Nephron (organoid): ENCODE measurements around the gene MEGF8.
A peak's percentile ranks its signal among the peaks of the same experiment; 100 is the strongest.

ENCODE experiments used
- H3K27ac Mint-ChIP-seq, 3 experiments: 2 replicates each; pipeline ENCODE4 v1.8.0; 2020; ENCODE audit warnings: mixed read lengths in 3 of 3, mild to moderate bottlenecking in 2 of 3, moderate library complexity in 1 of 3
- H3K27me3 Mint-ChIP-seq: 2 replicates; pipeline ENCODE4 v1.8.0; 2021; ENCODE audit warnings: low read depth, mild to moderate bottlenecking, moderate library complexity, mixed read lengths
- H3K36me3 Mint-ChIP-seq: 2 replicates; pipeline ENCODE4 v1.8.0; 2020; ENCODE audit warnings: low read depth, mixed read lengths
- H3K4me1 Mint-ChIP-seq: 2 replicates; pipeline ENCODE4 v1.8.0; 2020; ENCODE audit warnings: mixed read lengths
- H3K4me3 Mint-ChIP-seq, 3 experiments: 2 replicates each; pipeline ENCODE4 v1.8.0; 2020; ENCODE audit warnings: mild to moderate bottlenecking in 3 of 3, mixed read lengths in 3 of 3, moderate library complexity in 2 of 3
- H3K9me3 Mint-ChIP-seq: 2 replicates; pipeline ENCODE4 v1.8.0; 2020; ENCODE audit warnings: mixed read lengths
- CTCF ChIP-seq, 3 experiments: fragments of 200-600 bp; sonication (generic); IDR thresholded peaks; one replicate each; pipeline ENCODE4 v1.5.0; 2021; ENCODE audit warnings: antibody characterized with exemption in 3 of 3; ENCODE audit not compliant: unreplicated experiment in 3 of 3

Gene MEGF8

GRCh38 chr19:42419309-42419708 lies 93.9 kb downstream of the MEGF8 start:
- Mint-ChIP-seq H3K4me1 (peaks cover 25% of the 10 kb centered on the region), H3K9me3 (no peaks in the 10 kb centered on the region), H3K27ac (no peak overlapping the region), H3K36me3 (peaks cover 3% of the 10 kb centered on the region), H3K4me3 (no peak overlapping the region), H3K27me3 (no peaks in the 10 kb centered on the region)
- TF ChIP-seq CTCF (IDR thresholded peaks at IDR 0.05; ENCODE audit: unreplicated experiment in 3 of 3) = no peak

DNA sequence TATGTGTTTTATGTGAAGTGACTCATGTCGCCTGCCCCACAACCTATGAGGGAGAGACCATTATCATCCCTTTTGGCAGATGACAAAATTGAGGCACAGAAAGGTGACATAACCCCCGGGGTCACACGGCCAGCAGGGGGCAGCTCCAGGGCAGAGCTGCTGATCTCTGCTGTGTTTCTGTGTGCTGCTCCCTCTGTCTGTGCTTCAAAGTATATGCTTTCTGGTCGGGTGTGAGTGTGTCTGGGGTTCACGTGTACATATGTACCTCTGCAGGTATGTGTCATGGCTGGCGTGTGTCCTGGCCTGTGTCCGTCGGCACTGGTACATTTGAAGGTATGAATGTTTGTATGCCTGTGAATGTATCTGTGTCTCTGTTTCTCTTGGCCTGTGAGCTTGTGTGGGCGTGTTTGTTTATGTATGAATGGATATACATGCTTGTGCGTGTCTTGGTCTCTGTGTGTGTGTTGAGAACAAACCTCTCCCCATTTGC lies 94.7 kb downstream of the MEGF8 start:
- Mint-ChIP-seq H3K9me3 (no peaks in the 10 kb centered on the region), H3K27me3 (no peaks in the 10 kb centered on the region), H3K4me3 (peak overlapping the region; percentile 40 to 54 (median 43)), H3K4me1 (peaks cover 25% of the 10 kb centered on the region), H3K27ac (no peak overlapping the region), H3K36me3 (no peaks in the 10 kb centered on the region)
- TF ChIP-seq CTCF (IDR thresholded peaks at IDR 0.05; ENCODE audit: unreplicated experiment in 3 of 3) = peak; percentile 10 to 39 (median 14)

- Mint-ChIP-seq H3K4me3 (peak overlapping the region; percentile 90 to 96 (median 92)), H3K27me3 (no peaks in the 10 kb centered on the region), H3K9me3 (no peaks in the 10 kb centered on the region), H3K36me3 (no peaks in the 10 kb centered on the region), H3K27ac (no peak overlapping the region), H3K4me1 (peaks cover 25% of the 10 kb centered on the region)
- no peak for TF ChIP-seq CTCF (IDR thresholded peaks at IDR 0.05; ENCODE audit: unreplicated experiment in 3 of 3)
Measured at GRCh38 chr19:42421101-42421500, 95.7 kb downstream of the MEGF8 start.

- Mint-ChIP-seq H3K4me1 (peaks cover 26% of the 10 kb centered on the region), H3K36me3 (no peaks in the 10 kb centered on the region), H3K9me3 (no peaks in the 10 kb centered on the region), H3K4me3 (peak overlapping the region; percentile 90 to 96 (median 92)), H3K27ac (no peak overlapping the region), H3K27me3 (no peaks in the 10 kb centered on the region)
- no peak for TF ChIP-seq CTCF (IDR thresholded peaks at IDR 0.05; ENCODE audit: unreplicated experiment in 3 of 3)
Measured at GRCh38 chr19:42421591-42422031, 96.2 kb downstream of the MEGF8 start.

GRCh38 chr19:42422092-42422900 lies 96.9 kb downstream of the MEGF8 start:
- no peaks in the 10 kb centered on the region for H3K27me3 Mint-ChIP-seq
- H3K9me3 Mint-ChIP-seq = no peaks in the 10 kb centered on the region
- TF ChIP-seq CTCF (IDR thresholded peaks at IDR 0.05; ENCODE audit: unreplicated experiment in 3 of 3) = no peak
- peaks cover 33% of the 10 kb centered on the region for H3K4me1 Mint-ChIP-seq
- no peaks in the 10 kb centered on the region for H3K36me3 Mint-ChIP-seq
- peak overlapping the region in 2 of 3 experiments; percentile 54 to 76 for H3K27ac Mint-ChIP-seq
- peak overlapping the region; percentile 90 to 96 (median 92) for H3K4me3 Mint-ChIP-seq
